Measurements from ENCODE around the gene GATD1. TPM values are rescaled to one million over a fixed set of nuclear protein-coding genes. Genes with fewer than 3 reads are reported as not detected.

GATD1 gene
- total RNA-seq, 1 donor from 2014 or later = 34.5 TPM

Other genes starting within 250 kb of the GATD1 start
- 37.9 and 66.0 TPM in 2 replicates for gene HRAS, start 241.9 kb downstream of the GATD1 start, total RNA-seq
- 1.3 and 2.3 TPM in 2 replicates for gene LRRC56, start 240.0 kb downstream of the GATD1 start, total RNA-seq
- 0.31 and 0.78 TPM in 2 replicates for gene LMNTD2, start 216.7 kb downstream of the GATD1 start, total RNA-seq
- gene RASSF7, start 216.5 kb downstream of the GATD1 start, total RNA-seq = 21.1 and 32.2 TPM in 2 replicates
- gene PHRF1, start 201.0 kb downstream of the GATD1 start, total RNA-seq = 27.7 and 31.2 TPM in 2 replicates
- gene IRF7, start 161.5 kb downstream of the GATD1 start, total RNA-seq = 25.1 and 29.3 TPM in 2 replicates
- gene CDHR5, start 152.5 kb downstream of the GATD1 start, total RNA-seq = not detected in 2 replicates
- gene SCT, start 150.3 kb downstream of the GATD1 start, total RNA-seq = not detected in 2 replicates
- not detected in 2 replicates for gene DRD4, start 140.2 kb downstream of the GATD1 start, total RNA-seq
- 22.5 and 35.8 TPM in 2 replicates for gene DEAF1, start 82.3 kb downstream of the GATD1 start, total RNA-seq
- 37.8 and 44.7 TPM in 2 replicates for gene TMEM80, start 81.7 kb downstream of the GATD1 start, total RNA-seq
- 20.4 and 26.5 TPM in 2 replicates for gene EPS8L2, start 71.3 kb downstream of the GATD1 start, total RNA-seq
- 118 and 155 TPM in 2 replicates for gene TALDO1, start 30.0 kb downstream of the GATD1 start, total RNA-seq
- 0.53 and 0.94 TPM in 2 replicates for gene CEND1, start 12.6 kb upstream of the GATD1 start, total RNA-seq
- 8.0 and 15.5 TPM in 2 replicates for gene SLC25A22, start 20.8 kb upstream of the GATD1 start, total RNA-seq
- gene PIDD1, start 27.7 kb upstream of the GATD1 start, total RNA-seq = 10.5 and 14.7 TPM in 2 replicates
- gene RPLP2, start 32.5 kb upstream of the GATD1 start, total RNA-seq = 381 and 504 TPM in 2 replicates
- 84.0 and 183 TPM in 2 replicates for gene PNPLA2, start 41.4 kb upstream of the GATD1 start, total RNA-seq
- gene CRACR2B, start 50.4 kb upstream of the GATD1 start, total RNA-seq = 16.6 and 26.5 TPM in 2 replicates
- gene CD151, start 55.5 kb upstream of the GATD1 start, total RNA-seq = 900 and 1,201 TPM in 2 replicates
- gene POLR2L, start 65.0 kb upstream of the GATD1 start, total RNA-seq = 66.0 and 91.9 TPM in 2 replicates
- gene TSPAN4, start 65.4 kb upstream of the GATD1 start, total RNA-seq = 56.7 and 63.9 TPM in 2 replicates
- 50.7 and 57.6 TPM in 2 replicates for gene CHID1, start 133.3 kb upstream of the GATD1 start, total RNA-seq
- 26.2 and 26.9 TPM in 2 replicates for gene AP2A2, start 148.4 kb upstream of the GATD1 start, total RNA-seq

Data from myocyte (in vitro differentiated cells).